ENCODE measurements around the gene AK9. TPM values are rescaled to one million over a fixed set of nuclear protein-coding genes. Genes with fewer than 3 reads are reported as not detected.

The AK9 gene
- 4.8 and 6.0 TPM in 2 replicates for total RNA-seq
- long read RNA-seq, partial matches to known transcripts = 6 of 10 reads
- long read RNA-seq, other reads (novel, unspliced or antisense) = 3 of 10 reads

GRCh38 chr6:109690737-109691621 is at the start of gene AK9, which contains the start of gene FIG4:
Gene AK9 (minus strand): TSS chr6:109691202. CDS start chr6:109675745, 15,457 bp downstream.
Gene FIG4 (plus strand): TSS chr6:109691296. CDS start chr6:109691436, 140 bp downstream.
- DNase-seq (ENCODE audit: low read depth, low spot score) = peak; percentile 77
- peak; percentile 33 for TF ChIP-seq CTCF (conservative IDR thresholded peaks at IDR 0.05)
- Mint-ChIP-seq H3K9me3 (no peaks in the 10 kb centered on the region), H3K27me3 (ENCODE audit: low read depth) (peaks cover 24% of the 10 kb centered on the region), H3K4me3 (peak within 1 kb of the TSS; percentile 92), H3K27ac (ENCODE audit: unreplicated experiment) (peak within 1 kb of the TSS; percentile 83), H3K4me1 (peaks cover 21% of the 10 kb centered on the region), H3K36me3 (ENCODE audit: low read depth) (peaks cover 1% of the 10 kb centered on the region)

GRCh38 chr6:109740787-109741186 is 49.8 kb upstream of the AK9 start:
- H3K27me3 Mint-ChIP-seq (ENCODE audit: low read depth) = no peaks in the 10 kb centered on the region
- H3K27ac Mint-ChIP-seq (ENCODE audit: unreplicated experiment) = no peak overlapping the region
- H3K9me3 Mint-ChIP-seq = peaks cover 2% of the 10 kb centered on the region
- no peak overlapping the region for H3K4me3 Mint-ChIP-seq
- no peak for TF ChIP-seq CTCF (conservative IDR thresholded peaks at IDR 0.05)
- DNase-seq (ENCODE audit: low read depth, low spot score) = no peak
- H3K4me1 Mint-ChIP-seq = no peaks in the 10 kb centered on the region
- H3K36me3 Mint-ChIP-seq (ENCODE audit: low read depth) = peaks cover 4% of the 10 kb centered on the region

- Mint-ChIP-seq H3K9me3 (peaks cover 2% of the 10 kb centered on the region), H3K27me3 (ENCODE audit: low read depth) (no peaks in the 10 kb centered on the region), H3K4me1 (no peaks in the 10 kb centered on the region), H3K36me3 (ENCODE audit: low read depth) (peaks cover 4% of the 10 kb centered on the region), H3K4me3 (no peak overlapping the region), H3K27ac (ENCODE audit: unreplicated experiment) (no peak overlapping the region)
- TF ChIP-seq CTCF (conservative IDR thresholded peaks at IDR 0.05) = no peak
- no peak for DNase-seq (ENCODE audit: low read depth, low spot score)
Observed at GRCh38 chr6:109739686-109740085, 48.7 kb upstream of the AK9 start.

- Mint-ChIP-seq H3K36me3 (ENCODE audit: low read depth) (peaks cover 2% of the 10 kb centered on the region), H3K9me3 (peaks cover 2% of the 10 kb centered on the region), H3K4me3 (no peak overlapping the region), H3K4me1 (no peaks in the 10 kb centered on the region), H3K27me3 (ENCODE audit: low read depth) (no peaks in the 10 kb centered on the region), H3K27ac (ENCODE audit: unreplicated experiment) (no peak overlapping the region)
- TF ChIP-seq CTCF (conservative IDR thresholded peaks at IDR 0.05) = no peak
- DNase-seq (ENCODE audit: low read depth, low spot score) = no peak
Observed at GRCh38 chr6:109738667-109739066, 47.7 kb upstream of the AK9 start.

- Mint-ChIP-seq H3K4me1 (no peaks in the 10 kb centered on the region), H3K27ac (ENCODE audit: unreplicated experiment) (no peak overlapping the region), H3K9me3 (peaks cover 2% of the 10 kb centered on the region), H3K36me3 (ENCODE audit: low read depth) (peaks cover 2% of the 10 kb centered on the region), H3K4me3 (no peak overlapping the region), H3K27me3 (ENCODE audit: low read depth) (no peaks in the 10 kb centered on the region)
- no peak for TF ChIP-seq CTCF (conservative IDR thresholded peaks at IDR 0.05)
- no peak for DNase-seq (ENCODE audit: low read depth, low spot score)
Observed at GRCh38 chr6:109738255-109738654, 47.3 kb upstream of the AK9 start.

Data from neural crest cell (in vitro differentiated cells).